ENCODE results near the gene ZNF274.
A peak's percentile ranks its signal among the peaks of the same experiment; 100 is the strongest.
"Not testable (repeated sequence)": the region's sequence is repeated elsewhere in the genome, so short reads cannot be mapped to it uniquely, and the experiment has no call there.

The ZNF274 gene

DNA sequence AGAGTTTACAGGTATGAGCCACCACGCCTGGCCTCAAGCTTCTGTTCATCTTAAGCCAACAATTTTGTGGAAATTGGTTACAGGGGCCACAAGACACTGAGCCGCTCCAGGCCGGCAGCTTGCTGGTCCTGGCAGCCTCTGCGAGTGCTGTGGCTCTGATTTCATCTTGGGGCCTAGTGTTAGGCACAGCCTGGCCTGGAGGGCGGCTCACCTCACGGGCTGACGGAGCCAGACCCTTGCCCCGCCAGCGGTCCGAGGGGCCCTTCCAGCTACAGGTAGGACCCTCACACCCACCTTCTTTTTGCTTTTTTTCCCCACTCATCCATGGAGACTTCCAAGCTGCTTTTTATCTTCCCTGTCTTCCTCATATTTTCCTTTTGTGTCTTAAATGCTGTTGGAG lies 54.5 kb downstream of the ZNF274 start:
- Histone ChIP-seq H3K9me3 (ENCODE audit: control insufficient read depth in 1 of 2, low read length in 2 of 2) (peaks cover 54 to 58% of the 10 kb centered on the region in 2 donors), H3K4me1 (ENCODE audit: control insufficient read depth in 1 of 2, insufficient read depth in 2 of 2, low read length in 2 of 2) (no peaks in the 10 kb centered on the region), H3K9ac (ENCODE audit: low read depth in 1 of 2, low read length in 2 of 2) (no peak overlapping the region), H3K27ac (ENCODE audit: low read depth, low read length) (no peak overlapping the region), H3K36me3 (ENCODE audit: control insufficient read depth in 1 of 2, insufficient read depth in 2 of 2, low read length in 2 of 2) (peaks cover 42 to 79% of the 10 kb centered on the region in 2 donors), H3K27me3 (ENCODE audit: control insufficient read depth in 1 of 2, insufficient read depth in 2 of 2, low read length in 2 of 2) (no peaks in the 10 kb centered on the region), H3K4me3 (ENCODE audit: low read depth in 1 of 2, low read length in 2 of 2) (peak overlapping the region; percentile 15 to 28)

DNA sequence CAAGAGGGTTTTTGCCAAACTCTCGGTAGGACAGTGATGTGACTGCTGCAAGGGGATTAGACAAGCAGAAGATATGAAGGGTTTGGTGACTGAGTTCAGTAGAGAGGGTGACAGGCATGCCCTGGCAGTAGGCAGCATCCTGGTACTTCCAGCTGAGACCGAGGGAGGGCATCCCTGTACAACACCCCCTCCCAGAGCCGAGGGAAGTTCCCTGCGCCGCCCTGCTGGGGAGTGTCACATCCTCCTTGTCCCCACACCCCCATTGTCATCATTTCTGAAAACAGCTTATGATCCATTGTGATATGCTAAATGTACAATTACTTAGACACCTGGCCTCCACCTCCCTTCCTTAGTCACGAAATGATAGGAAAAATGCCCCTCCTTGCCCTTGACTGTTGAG lies 60.5 kb downstream of the ZNF274 start:
- Histone ChIP-seq H3K4me1 (ENCODE audit: control insufficient read depth in 1 of 2, insufficient read depth in 2 of 2, low read length in 2 of 2) (no peaks in the 10 kb centered on the region), H3K27ac (ENCODE audit: low read depth, low read length) (no peak overlapping the region), H3K4me3 (ENCODE audit: low read depth in 1 of 2, low read length in 2 of 2) (peak overlapping the region in 1 of 2 donors; percentile 45), H3K27me3 (ENCODE audit: control insufficient read depth in 1 of 2, insufficient read depth in 2 of 2, low read length in 2 of 2) (no peaks in the 10 kb centered on the region), H3K36me3 (ENCODE audit: control insufficient read depth in 1 of 2, insufficient read depth in 2 of 2, low read length in 2 of 2) (peaks cover 58 to 86% of the 10 kb centered on the region in 2 donors), H3K9me3 (ENCODE audit: control insufficient read depth in 1 of 2, low read length in 2 of 2) (peaks cover 56 to 68% of the 10 kb centered on the region in 2 donors), H3K9ac (ENCODE audit: low read depth in 1 of 2, low read length in 2 of 2) (no peak overlapping the region)

DNA sequence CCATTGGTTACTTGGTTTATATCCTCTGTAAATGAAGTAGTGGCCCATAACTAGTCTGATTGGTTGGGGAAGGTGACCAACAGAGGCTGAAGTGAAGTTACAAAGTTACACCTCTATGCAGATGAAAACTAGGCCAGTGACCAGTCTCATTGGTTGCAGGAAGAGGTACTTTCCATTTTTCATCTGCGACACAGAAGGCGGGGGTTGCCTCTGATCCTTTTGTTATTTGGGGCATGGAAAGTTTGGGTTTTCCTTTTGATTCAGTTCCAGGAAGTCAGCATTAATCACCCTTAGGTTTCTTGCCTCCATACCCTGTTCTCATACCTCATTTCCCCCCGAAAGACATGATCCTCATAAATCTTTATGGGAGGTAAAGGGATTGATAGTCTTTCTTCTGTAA lies 66.0 kb downstream of the ZNF274 start:
- H3K9me3 ChIP-seq (ENCODE audit: control insufficient read depth in 1 of 2, low read length in 2 of 2), result peaks cover 72 to 87% of the 10 kb centered on the region in 2 donors
- H3K4me1 ChIP-seq (ENCODE audit: control insufficient read depth in 1 of 2, insufficient read depth in 2 of 2, low read length in 2 of 2), result no peaks in the 10 kb centered on the region
- H3K9ac ChIP-seq (ENCODE audit: low read depth in 1 of 2, low read length in 2 of 2), result no peak overlapping the region
- peaks cover 65 to 99% of the 10 kb centered on the region in 2 donors for H3K36me3 ChIP-seq (ENCODE audit: control insufficient read depth in 1 of 2, insufficient read depth in 2 of 2, low read length in 2 of 2)
- no peak overlapping the region for H3K27ac ChIP-seq (ENCODE audit: low read depth, low read length)
- no peaks in the 10 kb centered on the region for H3K27me3 ChIP-seq (ENCODE audit: control insufficient read depth in 1 of 2, insufficient read depth in 2 of 2, low read length in 2 of 2)
- peak overlapping the region in 1 of 2 donors; percentile 46 for H3K4me3 ChIP-seq (ENCODE audit: low read depth in 1 of 2, low read length in 2 of 2)

DNA sequence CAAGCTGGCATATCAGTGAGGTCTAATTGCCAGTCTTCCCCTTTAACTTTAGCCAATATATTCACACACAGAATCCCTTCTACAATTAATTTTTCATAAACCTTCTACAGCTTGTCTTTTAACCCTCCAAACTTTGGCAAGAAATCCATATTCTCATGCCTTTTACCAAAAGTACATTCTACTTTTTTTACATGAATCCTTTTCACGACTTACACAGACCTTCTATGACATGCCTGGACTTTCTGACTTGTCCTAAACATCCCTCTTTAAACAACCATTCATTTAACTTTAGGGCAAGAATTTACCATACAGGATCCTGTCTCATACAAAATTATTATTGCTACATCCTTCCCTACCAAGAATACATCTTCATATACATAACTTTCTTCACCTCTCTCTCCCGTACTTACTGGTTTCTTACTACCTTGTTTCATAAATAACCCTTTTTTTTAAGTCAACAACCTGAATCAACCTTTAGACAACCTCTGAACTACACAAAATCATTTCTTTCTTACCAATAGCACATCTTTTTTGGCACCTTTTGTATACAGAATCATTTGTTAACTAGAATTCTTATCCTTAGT lies 69.3 kb downstream of the ZNF274 start:
- Histone ChIP-seq H3K27ac (ENCODE audit: low read depth, low read length) (no peak overlapping the region), H3K4me3 (ENCODE audit: low read depth in 1 of 2, low read length in 2 of 2) (no peak overlapping the region), H3K9ac (ENCODE audit: low read depth in 1 of 2, low read length in 2 of 2) (no peak overlapping the region), H3K4me1 (ENCODE audit: control insufficient read depth in 1 of 2, insufficient read depth in 2 of 2, low read length in 2 of 2) (no peaks in the 10 kb centered on the region), H3K9me3 (ENCODE audit: control insufficient read depth in 1 of 2, low read length in 2 of 2) (peaks cover 72 to 85% of the 10 kb centered on the region in 2 donors), H3K36me3 (ENCODE audit: control insufficient read depth in 1 of 2, insufficient read depth in 2 of 2, low read length in 2 of 2) (peaks cover 55 to 93% of the 10 kb centered on the region in 2 donors), H3K27me3 (ENCODE audit: control insufficient read depth in 1 of 2, insufficient read depth in 2 of 2, low read length in 2 of 2) (no peaks in the 10 kb centered on the region)

DNA sequence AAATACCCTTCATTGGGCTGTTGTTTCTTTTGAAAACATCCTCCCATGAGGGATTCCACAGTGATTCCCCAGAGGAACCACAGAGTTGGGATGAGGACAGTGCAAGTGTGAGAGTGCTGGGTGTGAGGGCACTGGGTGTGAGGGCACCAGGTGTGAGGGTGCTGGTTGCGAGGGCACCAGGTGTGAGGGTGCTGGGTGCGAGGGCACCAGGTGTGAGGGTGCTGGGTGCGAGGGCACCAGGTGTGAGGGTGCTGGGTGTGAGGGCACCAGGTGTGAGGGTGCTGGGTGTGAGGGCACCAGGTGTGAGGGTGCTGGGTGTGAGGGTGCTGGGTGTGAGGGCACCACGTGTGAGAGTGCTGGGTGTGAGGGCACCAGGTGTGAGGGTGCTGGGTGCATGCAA lies 75.4 kb downstream of the ZNF274 start:
- Histone ChIP-seq H3K4me3 (ENCODE audit: low read depth in 1 of 2, low read length in 2 of 2) (peak overlapping the region; percentile 30 to 51), H3K36me3 (ENCODE audit: control insufficient read depth in 1 of 2, insufficient read depth in 2 of 2, low read length in 2 of 2) (peaks cover 65 to 92% of the 10 kb centered on the region in 2 donors), H3K9me3 (ENCODE audit: control insufficient read depth in 1 of 2, low read length in 2 of 2) (peaks cover 86 to 90% of the 10 kb centered on the region in 2 donors)
- H3K9ac ChIP-seq (ENCODE audit: low read depth in 1 of 2, low read length in 2 of 2); H3K27ac ChIP-seq (ENCODE audit: low read depth, low read length); H3K27me3 ChIP-seq (ENCODE audit: control insufficient read depth in 1 of 2, insufficient read depth in 2 of 2, low read length in 2 of 2); H3K4me1 ChIP-seq (ENCODE audit: control insufficient read depth in 1 of 2, insufficient read depth in 2 of 2, low read length in 2 of 2): not testable (repeated sequence)

DNA sequence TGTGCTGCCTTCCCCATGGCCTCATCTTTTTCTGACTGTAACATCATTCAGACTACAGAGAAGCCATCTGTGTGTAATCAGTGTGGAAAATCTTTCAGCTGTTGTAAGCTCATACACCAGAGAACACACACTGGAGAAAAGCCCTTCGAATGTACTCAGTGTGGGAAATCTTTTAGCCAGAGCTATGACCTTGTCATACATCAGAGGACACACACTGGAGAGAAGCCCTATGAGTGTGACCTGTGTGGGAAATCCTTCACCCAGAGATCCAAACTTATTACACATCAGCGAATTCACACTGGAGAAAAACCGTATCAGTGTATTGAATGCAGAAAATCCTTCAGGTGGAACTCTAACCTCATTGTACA lies 78.7 kb downstream of the ZNF274 start:
- H3K4me1 ChIP-seq (ENCODE audit: control insufficient read depth in 1 of 2, insufficient read depth in 2 of 2, low read length in 2 of 2), result no peaks in the 10 kb centered on the region
- H3K36me3 ChIP-seq (ENCODE audit: control insufficient read depth in 1 of 2, insufficient read depth in 2 of 2, low read length in 2 of 2), result peaks cover 60 to 72% of the 10 kb centered on the region in 2 donors
- H3K9me3 ChIP-seq (ENCODE audit: control insufficient read depth in 1 of 2, low read length in 2 of 2), result peaks cover 88 to 90% of the 10 kb centered on the region in 2 donors
- no peak overlapping the region for H3K27ac ChIP-seq (ENCODE audit: low read depth, low read length)
- H3K9ac ChIP-seq (ENCODE audit: low read depth in 1 of 2, low read length in 2 of 2), result no peak overlapping the region
- no peaks in the 10 kb centered on the region for H3K27me3 ChIP-seq (ENCODE audit: control insufficient read depth in 1 of 2, insufficient read depth in 2 of 2, low read length in 2 of 2)
- H3K4me3 ChIP-seq (ENCODE audit: low read depth in 1 of 2, low read length in 2 of 2), result peak overlapping the region; percentile 41 to 43

DNA sequence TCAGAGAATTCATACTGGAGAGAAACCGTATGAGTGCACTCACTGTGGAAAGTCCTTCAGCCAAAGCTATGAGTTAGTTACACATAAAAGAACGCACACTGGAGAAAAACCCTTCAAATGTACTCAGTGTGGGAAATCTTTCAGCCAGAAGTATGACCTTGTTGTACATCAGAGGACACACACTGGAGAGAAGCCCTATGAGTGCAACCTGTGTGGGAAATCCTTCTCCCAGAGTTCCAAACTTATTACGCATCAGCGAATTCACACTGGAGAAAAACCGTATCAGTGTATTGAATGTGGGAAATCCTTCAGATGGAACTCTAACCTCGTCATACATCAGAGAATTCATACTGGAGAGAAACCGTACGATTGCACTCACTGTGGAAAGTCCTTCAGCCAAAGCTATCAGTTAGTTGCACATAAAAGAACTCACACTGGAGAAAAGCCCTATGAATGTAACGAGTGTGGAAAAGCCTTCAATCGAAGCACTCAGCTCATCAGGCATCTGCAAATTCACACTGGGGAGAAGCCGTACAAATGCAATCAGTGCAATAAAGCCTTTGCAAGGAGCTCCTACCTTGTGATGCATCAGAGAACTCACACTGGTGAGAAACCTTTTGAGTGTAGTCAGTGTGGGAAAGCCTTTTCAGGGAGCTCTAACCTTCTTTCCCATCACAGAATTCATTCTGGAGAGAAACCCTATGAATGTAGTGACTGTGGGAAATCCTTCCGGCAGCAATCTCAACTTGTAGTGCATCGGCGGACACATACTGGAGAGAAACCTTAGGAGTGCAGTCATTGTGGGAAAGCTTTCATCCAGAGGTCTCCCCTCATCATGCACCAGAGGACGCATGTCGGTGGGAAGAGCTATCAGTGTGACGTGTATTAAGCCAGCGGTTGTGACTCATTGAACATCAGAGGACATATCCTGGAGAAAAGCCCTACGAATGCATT lies 79.4 kb downstream of the ZNF274 start:
- Histone ChIP-seq H3K4me1 (ENCODE audit: control insufficient read depth in 1 of 2, insufficient read depth in 2 of 2, low read length in 2 of 2) (no peaks in the 10 kb centered on the region), H3K27me3 (ENCODE audit: control insufficient read depth in 1 of 2, insufficient read depth in 2 of 2, low read length in 2 of 2) (no peaks in the 10 kb centered on the region), H3K4me3 (ENCODE audit: low read depth in 1 of 2, low read length in 2 of 2) (peak overlapping the region; percentile 41 to 43), H3K9ac (ENCODE audit: low read depth in 1 of 2, low read length in 2 of 2) (no peak overlapping the region), H3K36me3 (ENCODE audit: control insufficient read depth in 1 of 2, insufficient read depth in 2 of 2, low read length in 2 of 2) (peaks cover 58 to 69% of the 10 kb centered on the region in 2 donors), H3K27ac (ENCODE audit: low read depth, low read length) (no peak overlapping the region), H3K9me3 (ENCODE audit: control insufficient read depth in 1 of 2, low read length in 2 of 2) (peaks cover 90 to 95% of the 10 kb centered on the region in 2 donors)

DNA sequence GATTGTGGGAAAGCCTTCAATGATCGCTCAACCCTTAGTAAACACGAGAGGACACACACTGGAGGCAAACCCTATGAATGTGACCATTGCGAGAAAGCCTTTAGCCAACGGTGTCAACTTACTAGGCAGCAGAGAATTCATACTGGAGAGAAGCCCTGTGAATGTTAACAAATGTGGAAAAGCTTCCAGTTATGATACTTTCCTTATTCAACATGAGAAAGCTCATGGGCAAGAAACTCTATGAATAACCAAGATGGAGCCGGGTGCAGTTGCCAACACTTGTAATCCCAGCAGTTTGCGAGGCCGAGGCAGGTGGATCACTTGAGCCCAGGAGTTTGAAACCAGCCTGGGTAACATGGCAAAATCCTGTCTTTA lies 80.0 kb downstream of the ZNF274 start:
- no peaks in the 10 kb centered on the region for H3K4me1 ChIP-seq (ENCODE audit: control insufficient read depth in 1 of 2, insufficient read depth in 2 of 2, low read length in 2 of 2)
- peaks cover 52 to 62% of the 10 kb centered on the region in 2 donors for H3K36me3 ChIP-seq (ENCODE audit: control insufficient read depth in 1 of 2, insufficient read depth in 2 of 2, low read length in 2 of 2)
- H3K9me3 ChIP-seq (ENCODE audit: control insufficient read depth in 1 of 2, low read length in 2 of 2), result peaks cover 83 to 89% of the 10 kb centered on the region in 2 donors
- peak overlapping the region; percentile 41 to 43 for H3K4me3 ChIP-seq (ENCODE audit: low read depth in 1 of 2, low read length in 2 of 2)
- H3K9ac ChIP-seq (ENCODE audit: low read depth in 1 of 2, low read length in 2 of 2), result no peak overlapping the region
- H3K27me3 ChIP-seq (ENCODE audit: control insufficient read depth in 1 of 2, insufficient read depth in 2 of 2, low read length in 2 of 2), result no peaks in the 10 kb centered on the region
- no peak overlapping the region for H3K27ac ChIP-seq (ENCODE audit: low read depth, low read length)
